Measurements from ENCODE around the gene METTL22.
"Not testable (repeated sequence)": the region's sequence is repeated elsewhere in the genome, so short reads cannot be mapped to it uniquely, and the experiment has no call there.

Gene METTL22

GRCh38 chr16:8632675-8633182 is 11.2 kb downstream of the METTL22 start:
- no peak for DNase-seq

- no peak for DNase-seq
Observed at GRCh38 chr16:8634991-8635736, 13.7 kb downstream of the METTL22 start.

DNA sequence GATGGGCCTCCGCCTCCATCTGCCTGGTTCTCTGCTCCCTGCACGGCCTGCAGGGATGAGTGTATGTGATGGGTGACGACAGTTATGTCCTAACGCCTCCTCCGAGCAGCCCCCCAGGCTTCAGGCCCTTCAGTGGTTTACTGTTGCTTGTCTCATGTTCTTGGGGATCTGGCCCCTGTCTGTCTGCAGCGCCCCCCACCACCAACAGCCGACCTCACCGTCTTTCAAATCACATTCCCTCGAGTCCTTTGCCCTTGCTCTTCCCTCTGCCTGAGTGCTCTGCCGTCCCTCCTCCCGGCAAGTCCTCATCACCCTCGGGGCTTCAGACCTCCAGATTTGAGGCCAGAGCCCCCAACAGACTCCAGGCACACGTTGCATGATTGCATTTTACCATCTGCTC is 18.2 kb downstream of the METTL22 start:
- DNase-seq: no peak

GRCh38 chr16:8641671-8642070 is 20.2 kb downstream of the METTL22 start:
- no peak for DNase-seq

GRCh38 chr16:8642146-8642545 is 20.6 kb downstream of the METTL22 start:
- DNase-seq: no peak

DNA sequence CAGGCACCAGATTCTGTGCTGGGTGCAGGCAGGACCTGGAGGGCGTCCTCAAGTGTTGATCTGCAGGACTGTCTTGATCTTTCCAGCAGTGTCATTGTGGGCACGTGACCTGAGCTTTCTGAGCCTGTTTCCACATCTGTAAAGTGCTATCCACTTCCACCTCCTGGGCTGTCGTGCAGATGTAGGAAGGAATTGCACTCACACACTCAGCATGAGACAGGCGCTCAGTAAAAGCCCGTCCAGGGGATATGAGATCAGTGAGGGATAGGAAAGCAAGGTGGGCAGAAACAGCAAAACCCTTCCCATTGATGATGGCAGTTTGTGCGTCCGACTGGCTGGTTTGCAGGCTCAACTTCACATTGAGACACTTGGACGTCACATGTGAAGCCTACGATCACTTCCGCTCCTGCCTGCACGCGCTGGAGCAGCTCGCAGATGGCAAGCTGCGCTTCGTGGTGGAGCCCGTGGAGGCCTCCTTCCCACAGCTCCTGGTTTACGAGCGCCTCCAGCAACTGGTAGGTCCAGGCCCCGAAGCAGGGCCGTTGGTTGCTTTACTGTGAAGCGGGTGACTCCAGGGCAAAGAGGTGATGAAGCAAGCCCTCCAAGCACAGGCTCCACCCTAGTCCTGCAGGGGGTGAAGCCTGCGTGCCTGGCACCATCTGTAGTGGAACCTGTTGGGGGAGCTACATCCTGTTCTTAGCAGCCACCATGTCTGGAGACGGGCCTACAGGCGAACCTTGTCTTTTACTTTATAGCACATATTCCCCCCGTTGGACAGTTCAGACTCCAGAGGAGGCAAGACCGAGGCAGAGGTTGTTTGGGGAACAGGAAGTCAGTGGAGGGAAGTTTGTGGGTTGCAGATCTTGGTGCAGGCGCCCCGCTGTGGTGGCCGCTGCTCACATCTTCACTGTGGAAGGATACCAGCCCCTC is 23.0 kb downstream of the METTL22 start:
- DNase-seq: no peak

- no peak for DNase-seq
Observed at GRCh38 chr16:8645141-8645521, 23.6 kb downstream of the METTL22 start.

DNA sequence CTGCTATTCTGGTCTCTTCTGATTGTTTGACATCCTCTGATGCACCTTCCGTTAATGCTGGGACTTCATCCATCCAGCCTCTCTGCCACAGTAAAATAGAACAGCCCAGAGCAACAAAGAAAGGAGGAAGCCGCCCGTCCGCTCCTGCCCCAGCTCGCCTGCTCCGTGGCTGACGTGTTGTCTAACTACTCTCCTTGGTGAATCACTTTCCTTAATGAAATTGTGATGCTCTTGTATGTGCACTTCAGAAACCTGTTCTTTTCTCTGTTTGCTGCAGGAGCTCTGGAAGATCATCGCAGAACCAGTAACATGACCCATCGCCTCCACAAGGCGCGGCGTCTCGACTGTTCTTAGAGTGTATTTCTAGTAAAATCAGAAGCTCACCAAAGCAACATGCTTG is 24.3 kb downstream of the METTL22 start:
- DNase-seq: no peak

DNA sequence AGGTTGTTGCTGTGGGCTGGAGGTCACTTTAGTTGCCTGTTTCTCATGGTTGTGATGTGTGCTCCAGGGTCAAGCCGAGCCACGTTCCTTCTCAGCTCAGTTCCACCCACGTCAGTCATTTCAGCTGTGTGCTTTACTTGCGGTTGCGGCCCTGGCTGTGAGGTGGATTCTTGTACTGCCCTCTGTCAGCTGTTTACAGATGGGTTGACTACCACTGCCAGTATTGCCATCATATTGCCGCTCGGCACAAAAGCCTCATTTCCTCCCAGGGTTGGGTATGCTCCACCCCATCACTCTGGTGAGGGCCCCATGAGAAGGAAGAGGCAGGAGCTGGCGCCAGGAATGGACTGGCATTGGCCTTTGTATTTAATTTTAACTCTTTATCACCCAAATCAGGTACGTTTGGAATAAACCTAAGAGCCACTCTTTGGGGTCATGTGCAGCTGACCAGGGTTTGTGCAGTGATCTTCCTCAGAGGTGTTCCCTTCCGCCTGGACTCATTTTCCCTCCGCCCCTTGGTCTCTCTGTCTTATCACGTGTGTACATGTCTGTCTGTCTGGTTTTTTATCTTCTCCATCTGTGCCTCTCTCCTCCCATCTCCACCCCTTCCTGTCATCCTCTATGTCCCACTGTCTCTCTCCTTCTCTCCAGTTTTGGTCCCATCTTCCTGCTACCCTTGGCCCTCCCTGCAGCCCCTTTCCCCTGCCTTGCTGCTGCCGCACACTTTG is 25.0 kb downstream of the METTL22 start:
- DNase-seq: no peak

GRCh38 chr16:8647721-8648318 is 26.3 kb downstream of the METTL22 start:
- DNase-seq: no peak

DNA sequence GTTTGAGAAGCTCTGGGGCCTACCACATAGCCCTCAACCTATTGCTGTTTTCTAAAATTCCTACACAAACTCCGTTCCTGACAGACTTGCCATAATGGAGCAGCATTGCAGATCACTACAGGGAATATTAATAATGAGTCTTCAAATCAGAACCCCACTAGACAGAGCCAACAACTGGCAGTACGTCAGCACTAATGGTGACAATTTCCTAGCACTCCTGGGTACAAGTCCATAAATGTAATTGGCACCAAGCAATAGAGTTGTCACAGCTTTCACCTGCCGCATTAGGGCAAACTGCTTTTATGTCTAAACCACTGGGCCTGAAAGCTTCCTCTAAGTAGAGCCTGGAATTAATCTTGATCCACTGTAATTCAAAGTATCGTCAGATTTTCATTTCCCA is 27.4 kb downstream of the METTL22 start:
- DNase-seq: no peak

GRCh38 chr16:8649829-8650554 is 28.5 kb downstream of the METTL22 start:
- no peak for DNase-seq

- DNase-seq: not testable (repeated sequence)
Observed at GRCh38 chr16:8651958-8652357, 30.5 kb downstream of the METTL22 start.

DNA sequence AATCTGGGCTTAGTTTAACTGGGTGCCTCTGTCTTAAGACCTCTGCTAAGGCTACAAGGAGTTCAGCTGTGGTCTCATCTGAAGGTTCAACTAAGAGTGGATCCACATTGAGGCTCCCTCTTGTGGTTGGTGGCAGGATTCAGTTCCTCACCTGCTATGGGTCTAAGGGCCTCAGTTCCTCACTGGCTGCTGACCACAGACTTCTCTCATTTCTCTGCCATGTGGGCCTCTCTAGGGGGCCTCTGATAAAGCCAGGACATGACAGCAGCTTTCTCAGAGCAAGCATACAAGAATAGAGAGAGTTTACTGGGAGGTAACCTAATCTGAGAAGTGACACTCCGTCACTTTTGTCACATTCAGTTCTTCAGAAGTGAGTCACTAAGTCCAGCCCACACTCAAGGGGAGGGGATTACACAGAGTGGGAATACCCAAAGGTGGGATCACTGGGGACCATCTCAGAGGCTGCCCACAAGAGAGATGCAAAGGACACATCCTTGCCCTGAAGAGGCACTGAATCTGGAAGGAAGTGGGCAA is 33.8 kb downstream of the METTL22 start:
- DNase-seq: no peak

DNA sequence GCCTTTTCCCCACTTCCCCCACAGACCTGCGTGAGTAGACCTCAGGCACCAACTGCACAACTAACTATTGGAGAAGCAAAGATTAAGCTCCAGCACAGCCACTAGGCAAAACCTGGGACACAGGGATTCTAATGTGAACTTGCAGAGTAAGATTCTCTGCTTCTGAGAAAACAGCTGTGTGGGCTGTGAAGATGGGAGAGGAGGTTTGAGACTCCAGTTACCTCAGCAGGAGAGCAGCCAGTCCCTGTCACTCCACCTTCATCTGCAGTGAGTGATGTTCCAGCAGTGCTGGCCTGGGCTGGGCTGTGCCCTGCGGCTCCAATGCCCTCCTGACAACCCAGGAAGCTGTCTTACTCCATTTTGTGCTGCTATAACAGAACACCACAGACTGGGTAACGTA is 34.9 kb downstream of the METTL22 start:
- DNase-seq: no peak

- peak in 3 of 4 experiments; percentile 24 to 40 (median 28) for DNase-seq
Observed at GRCh38 chr16:8660841-8661301, 39.4 kb downstream of the METTL22 start.

DNA sequence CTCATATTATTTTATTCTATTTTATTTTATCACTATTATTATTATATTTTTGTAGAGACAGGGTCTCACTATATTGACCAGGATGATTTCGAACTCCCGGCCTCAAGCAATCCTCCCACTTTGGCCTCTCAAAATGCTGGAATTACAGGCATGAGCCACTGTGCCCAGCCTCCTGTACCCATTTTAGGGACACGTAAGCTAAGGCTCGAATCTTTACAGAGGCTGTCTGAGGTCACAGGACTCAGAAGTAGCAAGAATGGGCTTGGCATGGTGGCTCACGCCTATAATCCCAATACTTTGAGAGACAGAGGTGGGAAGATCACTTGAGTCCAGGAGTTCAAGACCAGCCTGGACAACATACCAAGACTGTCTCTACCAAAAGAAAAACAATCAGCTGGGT is 40.2 kb downstream of the METTL22 start:
- DNase-seq: no peak

- no peak for DNase-seq
Observed at GRCh38 chr16:8663192-8664089, 41.9 kb downstream of the METTL22 start.

- DNase-seq: no peak
Observed at GRCh38 chr16:8665529-8665928, 44.0 kb downstream of the METTL22 start.

- DNase-seq: no peak
Observed at GRCh38 chr16:8667492-8667891, 46.0 kb downstream of the METTL22 start.

- DNase-seq: no peak
Observed at GRCh38 chr16:8668113-8668512, 46.6 kb downstream of the METTL22 start.

Measured in activated CD4-positive, CD25-positive, alpha-beta regulatory T cell (primary cell).